PC-3 (cell line): Measurements from ENCODE around the gene FCRL5.

Experiments used
- EZH2 ChIP-seq: fragments of 300-600 bp; sonication (generic); IDR thresholded peaks from one replicate; pipeline ENCODE4 v1.6.1; 2017; ENCODE audit warnings: antibody characterized with exemption, mild to moderate bottlenecking, low read length; ENCODE audit not compliant: unreplicated experiment
- TF ChIP-seq, protein P1 (sequence below): fragments of 300-600 bp; sonication (generic); conservative IDR thresholded peaks from 2 replicates; pipeline ENCODE4 v1.5.1; 2017; ENCODE audit warnings: antibody characterized with exemption, low read depth, mild to moderate bottlenecking, low read length

DNA sequence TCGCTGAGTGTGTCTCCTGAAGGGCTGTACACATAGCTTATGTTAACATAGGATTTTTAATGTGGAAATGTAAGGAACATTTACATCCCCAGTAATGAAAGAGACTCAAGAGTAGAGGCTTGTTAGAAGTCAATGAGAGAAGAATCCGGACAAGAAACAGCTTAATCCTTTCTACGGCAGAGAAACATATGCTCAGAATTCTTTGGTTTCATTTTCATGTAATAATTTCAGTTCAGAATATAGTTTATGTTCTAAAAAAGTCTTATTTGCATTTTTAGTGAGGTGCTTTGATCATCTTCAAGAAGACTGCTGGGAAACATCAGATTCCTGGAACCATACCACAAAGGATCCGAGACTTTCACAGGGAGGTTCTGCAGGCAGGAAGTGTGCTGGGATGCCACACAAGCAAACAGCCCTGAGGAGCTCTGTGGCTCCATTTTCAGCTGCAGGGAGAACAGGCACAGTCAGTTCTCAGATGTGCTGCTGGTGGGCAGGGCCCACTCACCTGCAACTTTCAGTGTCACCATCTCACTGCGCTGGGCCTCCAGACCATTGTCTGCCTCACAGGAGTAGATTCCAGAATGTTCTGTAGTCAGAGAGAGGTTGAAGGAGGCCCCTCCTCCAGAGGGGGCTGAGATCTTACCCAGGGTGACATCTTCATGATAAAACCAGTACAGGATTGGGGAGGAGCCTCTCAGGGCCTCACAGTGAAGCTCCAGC lies 28.4 kb downstream of the FCRL5 start:
- TF ChIP-seq, protein P1, sequence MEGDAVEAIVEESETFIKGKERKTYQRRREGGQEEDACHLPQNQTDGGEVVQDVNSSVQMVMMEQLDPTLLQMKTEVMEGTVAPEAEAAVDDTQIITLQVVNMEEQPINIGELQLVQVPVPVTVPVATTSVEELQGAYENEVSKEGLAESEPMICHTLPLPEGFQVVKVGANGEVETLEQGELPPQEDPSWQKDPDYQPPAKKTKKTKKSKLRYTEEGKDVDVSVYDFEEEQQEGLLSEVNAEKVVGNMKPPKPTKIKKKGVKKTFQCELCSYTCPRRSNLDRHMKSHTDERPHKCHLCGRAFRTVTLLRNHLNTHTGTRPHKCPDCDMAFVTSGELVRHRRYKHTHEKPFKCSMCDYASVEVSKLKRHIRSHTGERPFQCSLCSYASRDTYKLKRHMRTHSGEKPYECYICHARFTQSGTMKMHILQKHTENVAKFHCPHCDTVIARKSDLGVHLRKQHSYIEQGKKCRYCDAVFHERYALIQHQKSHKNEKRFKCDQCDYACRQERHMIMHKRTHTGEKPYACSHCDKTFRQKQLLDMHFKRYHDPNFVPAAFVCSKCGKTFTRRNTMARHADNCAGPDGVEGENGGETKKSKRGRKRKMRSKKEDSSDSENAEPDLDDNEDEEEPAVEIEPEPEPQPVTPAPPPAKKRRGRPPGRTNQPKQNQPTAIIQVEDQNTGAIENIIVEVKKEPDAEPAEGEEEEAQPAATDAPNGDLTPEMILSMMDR = no peak
- no peak for TF ChIP-seq EZH2
